Measurements from ENCODE around the gene GPR107.

The GPR107 gene

DNA sequence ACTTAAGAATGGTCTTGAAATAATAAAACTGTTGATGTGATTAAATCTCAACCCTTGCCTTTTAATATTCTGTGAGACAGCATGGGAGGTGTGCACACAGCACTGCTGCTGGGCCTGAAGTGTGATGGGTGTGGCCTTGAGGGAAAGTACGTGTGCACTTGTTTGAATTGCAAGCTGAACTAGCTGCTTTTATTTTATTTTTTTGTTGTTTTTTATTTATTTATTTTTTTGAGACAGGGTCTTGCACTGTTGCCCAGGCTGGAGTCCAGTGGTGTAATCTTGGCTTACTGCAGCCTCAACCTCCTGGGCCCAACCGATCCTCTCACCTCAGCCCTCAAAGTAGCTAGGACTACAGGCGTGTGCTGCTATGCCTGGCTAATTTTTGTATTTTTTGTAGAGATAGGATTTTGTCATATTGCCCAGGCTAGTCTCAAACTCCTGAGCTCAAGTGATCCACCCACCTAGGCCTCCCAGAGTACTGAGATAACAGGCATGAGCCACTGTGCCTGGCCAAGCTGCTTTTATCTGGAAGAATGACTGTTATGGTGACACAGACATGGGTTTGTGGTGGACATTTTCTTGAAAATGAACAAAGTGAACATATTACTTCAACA is 58.9 kb downstream of the GPR107 start:
- no peak for DNase-seq

DNA sequence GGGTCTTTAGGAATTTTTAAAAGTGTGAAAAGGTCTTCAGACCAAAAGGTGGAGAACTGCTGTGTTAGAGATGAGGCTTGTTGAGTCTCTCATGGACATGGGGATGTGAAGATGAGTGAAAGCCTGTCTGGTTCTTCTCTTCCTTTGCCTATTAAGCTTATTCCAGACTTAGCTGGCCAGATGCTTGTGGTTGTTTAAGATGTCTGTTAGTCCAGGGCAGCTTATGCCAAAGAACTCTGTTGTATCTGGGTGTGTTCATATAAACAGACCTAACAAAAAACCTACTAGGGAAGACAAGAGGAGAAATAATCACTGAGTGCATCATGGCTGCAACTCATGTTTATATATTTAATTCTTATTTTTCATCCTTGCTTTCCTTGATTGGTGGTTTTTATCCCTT is 61.0 kb downstream of the GPR107 start:
- no peak for DNase-seq

DNA sequence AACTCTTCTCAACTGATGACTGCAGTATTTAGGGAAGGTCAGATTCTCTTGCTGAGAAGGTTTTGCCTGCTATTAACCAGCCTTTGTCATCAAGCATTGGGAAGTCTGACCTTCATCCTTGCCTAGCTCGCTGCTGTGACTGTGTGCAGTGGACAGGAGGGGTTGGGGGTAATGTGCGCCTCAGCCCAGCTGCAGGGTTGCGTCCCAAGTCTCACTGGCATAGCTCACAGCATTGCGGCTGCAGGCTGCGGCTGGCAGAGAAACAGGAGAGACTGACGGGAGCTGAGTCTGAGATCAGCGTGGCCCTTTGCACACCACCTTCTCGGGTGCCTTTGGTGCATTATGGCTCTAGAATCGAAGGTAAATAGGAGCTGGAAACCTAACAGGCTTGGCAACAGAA is 62.6 kb downstream of the GPR107 start:
- no peak for DNase-seq

DNA sequence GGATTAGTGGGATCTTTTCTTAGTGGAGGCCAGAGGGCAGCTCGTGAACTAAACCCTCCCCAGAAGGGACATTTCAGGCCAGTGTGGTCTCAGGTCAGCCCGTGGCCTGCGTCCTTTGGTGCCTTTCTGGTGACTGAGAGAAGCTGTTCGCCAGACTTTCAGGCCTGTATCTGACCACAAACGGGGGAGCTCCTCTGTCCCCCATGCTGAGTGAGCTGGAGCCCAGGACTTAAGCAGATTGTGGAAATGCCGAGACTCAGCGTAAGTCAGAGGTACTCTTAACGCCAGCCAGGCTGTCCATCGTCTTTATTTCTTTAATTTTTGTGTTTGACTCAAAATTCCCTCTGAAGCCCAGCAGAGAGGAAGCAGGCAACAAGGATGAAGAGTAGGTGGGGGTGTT is 63.7 kb downstream of the GPR107 start:
- DNase-seq = no peak

DNA sequence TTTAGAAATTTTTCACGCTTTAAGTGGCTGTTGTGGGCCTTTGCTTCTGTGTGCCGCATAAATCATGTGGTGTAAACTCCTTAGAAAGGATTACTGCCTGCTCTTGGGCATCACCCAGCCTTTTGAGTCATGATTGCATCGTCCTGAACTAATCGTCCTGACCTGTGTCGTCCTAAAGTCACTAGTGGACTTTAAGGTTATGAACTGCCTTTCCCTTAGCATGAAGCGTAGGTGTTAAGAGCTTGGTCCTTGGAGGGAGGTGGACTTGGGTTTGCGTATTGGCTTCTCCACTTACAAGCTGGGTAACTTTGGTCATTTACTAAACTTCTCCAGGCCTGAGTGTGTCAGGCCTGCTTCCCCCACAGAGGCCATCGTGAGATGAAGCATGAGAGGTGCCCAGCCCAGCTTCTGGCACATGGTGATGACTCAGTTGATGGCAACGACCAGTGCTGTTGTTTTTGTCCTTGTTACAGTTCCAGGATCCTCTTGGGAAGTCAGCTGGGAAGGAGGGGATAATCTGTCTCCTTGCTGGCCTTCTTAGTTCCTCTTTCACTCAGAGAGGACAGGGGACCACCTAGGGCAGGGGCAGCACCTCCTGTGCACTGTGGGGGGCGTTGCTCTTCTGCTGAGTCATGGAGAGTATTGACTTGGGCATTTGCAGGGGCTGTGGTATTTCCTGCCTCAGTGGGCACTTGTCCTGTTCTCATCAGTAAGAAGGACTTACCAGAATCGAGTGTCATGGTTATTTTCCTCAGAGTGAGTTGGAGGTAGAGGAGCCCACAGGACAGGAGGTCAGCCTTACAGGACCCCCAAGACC is 64.3 kb downstream of the GPR107 start:
- no peak for DNase-seq

DNA sequence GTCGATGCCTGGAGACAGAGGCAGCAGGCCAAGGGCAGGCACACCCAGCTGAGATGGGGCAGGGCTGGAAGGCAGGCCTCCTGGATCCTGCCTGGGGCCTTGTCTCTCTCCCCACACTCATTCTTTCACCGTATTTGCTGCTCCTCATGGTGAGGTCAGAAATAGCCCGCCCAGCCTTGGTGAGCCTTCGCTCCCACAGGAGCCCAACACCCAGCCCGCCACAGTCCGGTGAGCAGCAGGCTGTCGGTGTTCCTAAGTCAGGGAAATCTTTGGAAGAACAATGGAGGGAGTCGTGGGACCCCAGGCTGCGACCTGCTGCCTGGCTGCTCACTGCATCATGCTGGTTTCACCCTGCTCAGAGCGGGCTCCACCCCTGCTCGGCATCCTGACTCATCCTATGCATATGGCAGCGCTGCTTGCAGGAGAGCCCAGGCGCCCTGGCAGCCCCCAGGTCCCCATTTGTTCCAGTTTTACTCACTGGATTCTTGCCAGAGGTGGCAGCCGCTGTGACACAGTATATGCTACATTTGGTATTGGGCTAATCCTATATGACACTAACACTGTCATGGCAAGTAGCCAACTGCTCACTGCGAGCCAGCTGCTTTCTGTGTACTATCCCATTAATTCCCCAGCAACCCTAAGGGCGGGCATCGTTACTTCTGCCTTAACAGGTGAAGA is 65.3 kb downstream of the GPR107 start:
- DNase-seq = peak; percentile 75

DNA sequence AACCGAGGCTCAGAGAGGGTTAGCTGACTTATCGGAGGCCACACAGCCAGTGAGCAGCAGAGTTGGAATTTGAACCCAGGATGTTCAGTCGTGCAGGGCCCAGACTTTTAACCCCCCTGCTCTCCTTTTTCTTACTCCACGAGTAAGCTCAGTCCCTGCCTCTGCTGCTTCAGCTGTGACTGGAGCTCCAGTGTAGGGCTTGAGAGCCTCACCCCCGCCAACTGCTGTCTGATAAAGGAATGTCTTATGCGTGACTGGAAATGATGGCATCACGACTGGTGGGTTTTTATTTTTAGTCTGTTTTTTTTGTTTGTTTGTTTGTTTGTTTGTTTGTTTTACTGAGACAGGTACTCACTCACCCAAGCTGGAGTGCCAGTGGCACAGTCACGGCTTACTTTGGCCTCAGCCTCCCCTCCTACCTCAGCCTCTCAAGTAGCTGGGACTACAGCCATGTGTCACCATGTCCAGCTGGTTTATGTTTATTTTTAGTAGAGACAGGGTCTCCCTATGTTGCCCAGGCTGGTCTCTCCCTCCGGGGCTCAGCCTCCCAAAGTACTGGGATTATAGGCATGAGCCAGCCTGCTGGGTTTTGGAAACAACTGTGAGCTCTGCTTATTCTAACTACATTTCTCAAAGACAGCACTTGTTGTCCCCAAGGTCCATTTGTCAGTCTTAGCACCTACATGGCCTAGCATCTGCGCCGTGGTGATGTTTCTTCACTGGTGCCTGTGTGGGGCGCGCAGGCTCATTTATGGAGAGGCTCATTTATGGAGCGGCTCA is 66.0 kb downstream of the GPR107 start:
- no peak for DNase-seq

DNA sequence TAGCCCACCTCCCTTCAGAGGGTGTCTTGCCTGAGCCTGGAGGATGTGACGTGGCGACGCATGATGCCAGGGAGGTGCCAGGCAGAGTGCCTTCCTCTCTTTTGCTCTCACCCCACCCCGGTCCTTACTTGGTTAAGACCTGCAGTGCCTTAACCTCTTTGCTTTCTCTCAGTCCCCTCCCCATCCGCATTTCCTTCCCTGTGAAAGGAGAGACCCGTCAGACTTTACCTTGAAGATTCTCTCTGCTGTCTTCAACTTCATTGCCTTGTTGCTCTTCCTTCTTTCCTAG is 66.5 kb downstream of the GPR107 start:
- DNase-seq = no peak

DNA sequence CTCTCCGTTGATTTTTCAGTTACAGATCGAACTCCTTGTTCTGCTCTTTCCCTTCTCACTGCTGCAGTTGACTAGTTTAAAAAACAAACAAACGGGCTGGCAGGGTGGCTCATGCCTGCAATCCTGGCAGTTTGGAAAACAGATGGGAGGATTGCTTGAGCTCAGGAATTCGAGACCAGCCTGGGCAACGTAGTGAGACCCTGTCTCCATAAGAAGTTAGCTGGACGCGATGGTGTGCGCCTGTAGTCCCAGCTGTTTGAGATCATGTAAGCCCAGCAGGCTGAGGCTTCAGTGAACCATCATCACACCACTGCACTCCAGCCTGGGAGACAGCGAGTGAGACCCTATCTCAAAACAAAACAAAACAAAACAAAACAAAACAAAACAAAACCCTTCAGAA is 67.1 kb downstream of the GPR107 start:
- DNase-seq = no peak

DNA sequence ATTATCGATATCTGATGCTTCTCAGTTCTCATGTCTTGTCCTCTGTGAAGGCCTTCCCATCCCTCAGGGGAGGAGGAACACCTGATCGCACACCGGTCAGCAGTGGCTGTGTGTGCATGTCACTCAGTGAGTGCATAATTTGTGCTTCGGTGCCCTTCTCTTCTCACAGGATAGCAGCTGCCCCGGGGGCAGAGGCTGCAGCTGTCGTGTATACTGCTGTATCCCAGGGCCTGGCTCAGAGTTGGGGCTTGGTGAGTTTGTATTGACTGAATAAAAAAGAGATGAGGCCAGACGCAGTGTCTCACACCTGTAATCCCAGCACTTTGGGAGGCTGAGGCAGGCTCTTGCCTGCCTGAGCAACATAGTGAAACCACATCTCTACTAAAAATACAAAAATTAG is 68.8 kb downstream of the GPR107 start:
- DNase-seq = no peak

DNA sequence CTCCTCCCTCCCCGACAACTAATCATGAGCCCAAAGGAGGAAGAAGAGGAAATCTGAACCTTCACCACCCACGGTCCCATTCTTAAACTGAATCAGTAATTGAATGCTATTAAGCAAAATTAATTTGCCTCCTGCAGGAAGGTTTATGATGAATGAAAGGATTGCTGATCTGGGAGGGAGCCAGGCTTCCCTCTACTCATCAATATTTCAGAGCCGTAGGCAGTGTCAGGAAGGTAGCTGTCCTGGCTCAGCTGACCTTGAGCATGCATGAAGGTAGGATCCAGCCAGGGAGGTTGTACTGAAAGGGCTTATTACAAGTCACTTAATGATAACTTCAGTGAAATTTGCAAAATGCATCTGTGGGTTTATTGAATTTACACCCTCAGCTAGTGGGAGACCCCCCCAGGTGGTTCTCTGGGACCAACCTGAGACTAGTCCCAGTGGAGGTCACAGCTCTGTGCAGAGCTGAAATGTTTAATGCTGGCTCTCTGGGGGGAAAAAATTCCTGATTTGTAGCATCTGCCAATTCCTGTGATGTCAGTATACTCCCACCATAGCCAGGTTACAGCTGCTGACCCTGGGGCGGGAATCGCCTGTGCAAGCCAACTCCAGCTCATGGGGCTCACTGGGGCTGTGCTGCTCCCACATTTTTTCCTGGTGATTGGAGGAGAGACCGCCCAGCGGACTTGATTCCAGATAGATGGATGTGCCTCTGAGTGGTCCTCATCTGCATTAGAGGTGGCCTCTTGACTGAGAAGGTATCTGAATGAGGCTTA is 70.6 kb downstream of the GPR107 start:
- no peak for DNase-seq

DNA sequence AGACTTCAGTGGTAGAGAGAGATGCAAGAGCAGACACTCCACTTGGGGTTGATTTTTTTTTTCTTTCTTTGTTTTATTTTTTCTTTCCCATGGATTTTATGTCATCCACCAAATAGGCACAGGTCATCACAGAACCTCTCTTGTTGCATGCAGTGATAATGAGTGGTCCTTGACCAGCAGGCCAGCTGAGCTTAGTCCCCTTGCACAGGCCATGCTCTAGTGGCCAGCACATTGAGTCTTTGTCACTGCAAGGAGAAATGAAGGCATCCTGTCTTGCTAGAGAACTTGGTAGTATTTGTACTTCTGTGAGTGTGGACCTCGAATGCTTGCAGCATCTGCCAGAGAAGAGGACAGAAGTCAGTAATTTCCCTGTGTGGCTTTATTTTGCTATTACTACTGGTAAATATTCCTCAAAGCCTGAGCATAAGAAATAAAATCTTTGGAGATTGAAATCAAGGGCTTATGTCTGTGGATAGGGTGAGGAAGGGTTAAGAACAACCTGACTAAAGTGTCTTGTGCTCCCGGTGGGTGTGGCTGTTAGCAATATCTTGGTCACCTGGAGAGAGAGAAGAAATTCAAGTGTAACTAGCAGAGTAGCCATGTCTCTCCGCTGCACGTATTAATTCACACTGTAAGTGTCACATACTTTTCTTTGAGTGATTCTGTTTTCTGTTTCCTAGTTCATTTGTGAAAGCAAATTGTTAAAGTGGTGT is 73.2 kb downstream of the GPR107 start:
- DNase-seq = no peak

DNA sequence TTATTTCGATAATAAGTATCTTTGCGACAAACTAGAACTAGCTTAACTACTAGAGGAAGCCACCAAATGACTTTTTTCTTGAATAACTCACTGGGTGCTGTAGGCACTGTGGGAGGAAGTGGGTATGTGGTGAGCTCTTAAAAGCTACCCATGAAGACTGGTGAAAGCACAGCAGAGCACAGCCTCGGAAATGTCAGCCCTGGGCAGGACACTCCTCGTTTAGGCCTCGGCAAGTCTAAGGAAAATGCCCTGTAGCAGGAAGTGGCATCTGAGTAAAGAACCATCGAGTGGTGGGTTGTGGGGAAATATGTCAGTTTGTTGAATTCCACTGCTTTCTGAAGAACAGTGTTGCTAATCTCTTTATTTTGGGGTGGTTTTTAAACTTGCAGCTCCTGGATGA is 74.5 kb downstream of the GPR107 start:
- DNase-seq = no peak

DNA sequence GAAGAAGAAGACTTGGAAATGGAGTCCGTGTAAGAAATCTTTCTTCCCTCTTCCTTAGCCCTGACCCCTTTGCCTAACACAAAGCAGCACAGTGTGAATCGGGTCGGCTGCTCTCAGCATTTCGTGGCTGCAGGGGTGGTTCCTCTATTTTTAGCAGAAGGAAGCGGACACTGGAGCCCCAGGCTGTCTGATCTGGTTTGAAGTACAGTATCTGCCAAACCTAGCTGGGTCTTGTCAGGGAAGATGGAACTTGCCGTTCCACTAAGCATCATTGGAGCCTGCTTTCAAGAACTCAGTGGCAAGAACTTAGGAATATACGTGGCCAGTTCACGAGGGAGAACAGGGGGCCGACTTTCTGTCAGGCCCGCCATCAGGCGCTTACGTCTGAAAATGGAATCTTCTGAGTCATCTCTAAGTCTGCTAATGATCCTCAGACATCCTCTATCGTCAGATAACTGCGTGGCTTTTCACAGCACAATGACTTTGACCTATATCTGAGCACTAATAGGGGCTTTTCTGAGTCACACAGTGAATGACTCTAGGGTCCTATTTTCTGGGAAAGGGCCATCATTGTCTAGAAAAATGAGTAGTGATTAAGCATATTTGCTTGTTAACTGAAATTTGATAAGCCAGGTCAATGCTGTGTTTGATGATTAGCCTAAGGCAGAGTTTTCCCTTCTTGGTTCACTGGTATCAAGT is 75.2 kb downstream of the GPR107 start:
- DNase-seq = no peak

DNA sequence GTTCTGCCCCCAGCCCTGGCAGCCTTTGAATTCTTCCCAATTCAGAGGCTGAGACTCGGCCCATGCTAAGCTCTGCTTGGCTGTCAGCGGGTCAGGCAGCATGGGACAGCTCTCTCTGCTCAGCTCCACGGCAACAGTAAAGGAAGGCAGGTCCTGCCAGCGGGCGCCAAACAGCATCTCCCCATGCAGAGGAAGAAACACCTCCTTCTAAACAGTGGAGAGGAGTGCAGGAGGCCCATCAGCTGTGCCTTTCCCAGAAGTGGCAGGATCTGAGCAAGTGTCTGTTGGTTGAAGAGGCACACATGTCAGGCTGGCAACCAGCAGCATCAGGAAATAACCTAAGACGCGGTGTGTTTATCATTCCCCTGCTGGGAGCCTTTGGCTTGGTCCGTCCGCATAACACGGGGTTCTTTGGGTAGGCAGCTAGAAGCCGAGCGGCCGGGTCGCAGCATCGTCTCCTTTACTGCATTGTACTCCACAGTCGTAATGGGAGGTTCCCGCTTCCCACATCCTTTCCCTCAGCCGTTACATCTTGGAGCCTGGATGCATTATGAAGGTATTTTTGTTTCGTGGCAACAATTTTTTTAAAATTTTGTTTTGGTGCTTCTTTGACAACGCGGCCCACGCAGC is 75.8 kb downstream of the GPR107 start:
- no peak for DNase-seq

DNA sequence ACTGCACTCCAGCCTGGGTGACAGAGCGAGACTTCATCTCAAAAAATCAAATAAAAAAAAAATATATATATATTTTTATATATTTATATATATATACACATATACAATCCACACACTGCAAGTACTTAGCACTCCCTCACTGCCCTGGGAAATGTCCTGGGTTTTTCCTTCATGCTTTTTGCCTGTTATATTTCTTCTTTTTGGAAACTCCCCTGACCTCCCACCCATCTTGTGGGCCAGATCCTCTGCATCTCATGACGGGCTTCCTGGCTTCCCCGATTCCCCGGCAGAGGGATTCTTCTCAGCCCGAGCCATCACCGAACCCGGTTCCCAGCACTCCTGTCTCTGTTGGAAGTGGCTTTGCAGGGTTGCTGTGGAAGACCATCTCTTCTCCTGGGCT is 79.0 kb downstream of the GPR107 start:
- DNase-seq = no peak

DNA sequence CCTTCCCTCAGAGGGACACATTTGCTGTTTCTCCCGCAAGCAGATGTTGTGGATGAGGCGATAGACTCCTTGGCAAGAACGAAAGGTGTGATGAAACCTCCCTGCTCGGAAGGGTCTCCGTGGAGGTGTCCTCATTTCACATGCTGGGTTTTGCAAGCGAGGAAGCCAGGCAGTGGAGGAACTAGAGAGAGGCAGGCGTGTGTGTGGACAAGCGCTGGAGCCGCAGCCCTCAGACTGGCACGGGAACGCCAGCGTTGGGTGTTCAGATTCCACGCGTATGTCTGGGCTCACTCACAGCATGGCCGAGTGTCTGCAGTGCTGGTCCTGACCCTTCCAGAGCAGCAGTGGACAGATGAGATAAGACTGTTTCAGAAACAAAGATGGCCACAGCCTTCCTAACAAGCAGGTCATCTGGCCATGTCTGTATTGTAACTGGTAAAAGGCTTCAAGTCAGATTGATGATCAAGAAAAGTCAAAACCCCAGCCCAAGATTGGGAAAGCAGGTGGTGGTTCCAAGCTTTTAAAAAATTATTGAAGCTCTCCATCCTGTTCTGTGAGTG is 83.5 kb downstream of the GPR107 start:
- DNase-seq = no peak

DNA sequence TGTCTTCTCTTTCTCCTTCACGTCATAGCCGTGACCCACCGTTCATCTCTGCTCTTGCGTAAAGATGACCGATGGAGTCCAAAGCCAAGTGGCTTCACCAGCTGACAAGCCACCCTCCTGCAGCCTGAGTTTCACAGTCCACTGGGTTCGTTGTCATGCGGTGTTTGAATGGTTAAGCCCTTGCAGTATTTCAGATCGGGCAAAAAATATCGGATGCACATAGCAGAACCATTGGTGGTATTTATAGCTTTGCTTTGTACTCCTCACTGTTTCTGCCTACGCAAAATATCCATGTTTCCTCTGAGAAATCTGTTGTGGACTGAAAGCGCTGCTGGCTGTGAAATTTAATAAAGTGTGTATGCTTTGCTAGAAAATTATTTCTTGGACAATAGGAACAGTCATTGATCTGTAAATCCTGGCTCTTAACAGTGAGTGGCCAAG is 84.0 kb downstream of the GPR107 start:
- DNase-seq = no peak

DNA sequence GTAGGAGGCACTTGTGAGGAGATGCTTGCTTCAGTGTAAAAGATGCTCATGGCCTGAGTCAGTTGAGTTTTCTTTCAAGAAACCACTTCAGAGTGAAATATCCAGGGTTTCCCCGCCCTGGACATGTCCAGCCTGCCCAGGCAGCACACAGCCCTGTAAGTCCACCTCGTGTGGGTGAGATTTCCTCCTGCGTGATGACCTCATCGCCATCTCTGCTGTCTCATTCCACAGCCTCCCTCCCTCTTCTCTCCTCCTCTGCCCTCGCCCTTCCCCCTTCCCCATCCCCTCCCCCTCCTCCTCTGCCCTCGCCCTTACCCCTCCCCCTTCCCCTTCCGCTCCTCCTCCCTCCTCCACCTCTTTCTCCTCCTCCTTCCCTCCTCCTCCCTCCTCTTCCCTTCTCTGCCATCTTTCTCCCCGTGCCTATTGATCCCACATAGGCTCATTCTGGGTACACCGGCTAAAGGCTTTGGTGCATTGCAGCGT is 84.5 kb downstream of the GPR107 start:
- DNase-seq = no peak

DNA sequence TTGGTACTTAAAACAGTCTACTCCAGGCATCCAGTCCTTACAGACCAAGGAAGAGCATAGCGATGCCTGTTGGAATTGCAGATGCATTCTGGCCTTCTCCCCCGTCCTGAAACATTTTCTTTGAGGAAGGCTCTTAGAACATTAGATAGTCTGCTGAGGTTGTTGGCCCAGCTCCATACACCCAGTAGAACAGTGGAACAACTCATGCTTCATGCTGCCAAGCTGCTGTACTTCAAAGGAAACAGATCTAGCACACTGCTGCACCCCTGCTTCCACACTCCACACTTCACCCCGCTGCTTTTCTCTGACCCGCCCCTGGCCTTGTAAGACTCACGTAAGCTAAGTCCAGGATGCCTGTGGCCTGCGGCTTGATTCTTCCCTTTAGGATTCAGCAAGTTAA is 85.1 kb downstream of the GPR107 start:
- no peak for DNase-seq

DNA sequence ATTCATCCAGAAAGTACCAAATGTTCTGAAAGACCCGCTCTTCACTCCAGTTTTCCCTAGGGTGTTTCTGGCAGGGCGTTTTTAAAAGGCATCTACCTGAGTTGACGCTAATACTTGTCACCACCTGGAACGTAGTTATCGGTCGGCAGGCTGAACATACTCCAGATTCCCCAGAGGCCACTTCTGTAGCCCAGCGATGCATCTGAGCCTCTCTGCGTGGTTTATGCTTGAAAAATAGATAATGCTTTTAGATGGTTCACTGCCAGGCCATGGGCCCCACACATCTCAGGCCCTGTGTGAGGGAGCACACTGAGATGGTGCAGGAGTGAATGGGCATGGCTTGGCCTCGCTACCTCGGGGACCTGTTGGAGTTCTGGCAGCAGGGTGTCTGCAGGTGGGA is 85.5 kb downstream of the GPR107 start:
- no peak for DNase-seq
